Mesodermal cell (in vitro differentiated cells): ENCODE measurements around the gene RTP3. TPM values are rescaled to one million over a fixed set of nuclear protein-coding genes. Genes with fewer than 3 reads are reported as not detected.

Source experiments
- H3K27ac ChIP-seq: 2 replicates; pipeline ENCODE4 v1.7.0; 2013; ENCODE audit warnings: mild to moderate bottlenecking, low read depth, low read length, moderate library complexity; ENCODE audit not compliant: severe bottlenecking
- H3K36me3 ChIP-seq: 2 replicates; pipeline ENCODE4 v1.7.1; 2013; ENCODE audit warnings: mild to moderate bottlenecking, low read length, moderate library complexity; ENCODE audit not compliant: control insufficient read depth, insufficient read depth
- H3K4me1 ChIP-seq: one replicate; pipeline ENCODE4 v1.7.1; 2013; ENCODE audit warnings: mild to moderate bottlenecking, low read length; ENCODE audit not compliant: insufficient read depth, control insufficient read depth, poor library complexity, severe bottlenecking
- H3K4me3 ChIP-seq: 2 replicates; pipeline ENCODE4 v1.7.0; 2013; ENCODE audit warnings: low read length, control low read depth, mild to moderate bottlenecking; ENCODE audit not compliant: insufficient read depth, poor library complexity, severe bottlenecking; ENCODE audit errors: extremely low read depth
- H3K9me3 ChIP-seq: 2 replicates; pipeline ENCODE4 v1.7.1; 2013; ENCODE audit warnings: mild to moderate bottlenecking, low read length, moderate library complexity; ENCODE audit not compliant: control insufficient read depth
- WGBS, 2 experiments: methylation state at CpG; one replicate each; pipeline ENCODE4 v1.1.5; 2013; ENCODE audit warnings: missing lambda C conversion rate in 2 of 2; ENCODE audit not compliant: insufficient coverage in 2 of 2; 5-methylcytosine and 5-hydroxymethylcytosine counted together
- polyA plus RNA-seq, 2 experiments: library from polyadenylated mRNA; stranded (reverse); fragments of 50-300 nt; gene quantifications; one replicate each; pipeline ENCODE4 v1.2.3, GENCODE V29; 2013

RTP3 gene
- polyA plus RNA-seq (2013, experiment 1 of 2), result not detected
- not detected for polyA plus RNA-seq (2013, experiment 2 of 2)

DNA sequence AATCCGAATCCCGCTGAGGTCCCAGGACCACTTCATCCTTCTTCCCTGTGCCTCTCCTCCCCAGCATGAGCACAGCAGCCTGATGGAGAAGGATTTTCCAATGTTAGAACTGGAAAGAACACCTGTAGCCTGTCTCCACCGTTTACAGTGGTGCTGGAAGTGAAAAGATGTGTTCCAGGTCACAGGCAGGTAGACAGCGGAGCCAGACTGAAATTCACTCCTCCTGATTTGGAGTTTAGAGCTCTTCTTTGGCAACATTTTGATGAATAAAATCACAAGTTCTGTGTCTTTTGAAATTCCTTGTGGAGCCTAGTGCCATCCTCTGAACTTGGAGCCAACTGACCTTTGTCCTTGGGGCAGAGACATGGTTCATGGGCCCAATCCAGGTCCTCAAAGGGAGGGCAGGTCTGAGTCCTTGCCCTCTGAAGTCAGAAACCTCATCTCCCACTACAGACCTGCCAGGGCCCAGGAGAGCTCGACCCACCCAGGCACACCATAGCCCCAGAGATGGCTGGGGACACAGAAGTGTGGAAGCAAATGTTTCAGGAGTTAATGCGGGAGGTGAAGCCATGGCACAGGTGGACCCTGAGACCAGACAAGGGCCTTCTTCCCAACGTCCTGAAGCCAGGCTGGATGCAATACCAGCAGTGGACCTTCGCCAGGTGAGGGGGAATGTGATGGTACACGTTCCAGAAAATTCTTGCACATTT lies at the start of gene RTP3:
Gene RTP3, plus strand, starts transcription at position 421 of the 710 bp plus-strand sequence. Its CDS starts 87 bp downstream, at position 508.
- Histone ChIP-seq H3K36me3 (no peaks in the 10 kb centered on the region), H3K4me1 (no peaks in the 10 kb centered on the region), H3K9me3 (no peaks in the 10 kb centered on the region), H3K4me3 (no peak within 1 kb of the TSS), H3K27ac (no peak within 1 kb of the TSS)
- WGBS, 2 experiments, result 80 to 90% methylated on average over 4 to 6 of the region's 9 CpGs

DNA sequence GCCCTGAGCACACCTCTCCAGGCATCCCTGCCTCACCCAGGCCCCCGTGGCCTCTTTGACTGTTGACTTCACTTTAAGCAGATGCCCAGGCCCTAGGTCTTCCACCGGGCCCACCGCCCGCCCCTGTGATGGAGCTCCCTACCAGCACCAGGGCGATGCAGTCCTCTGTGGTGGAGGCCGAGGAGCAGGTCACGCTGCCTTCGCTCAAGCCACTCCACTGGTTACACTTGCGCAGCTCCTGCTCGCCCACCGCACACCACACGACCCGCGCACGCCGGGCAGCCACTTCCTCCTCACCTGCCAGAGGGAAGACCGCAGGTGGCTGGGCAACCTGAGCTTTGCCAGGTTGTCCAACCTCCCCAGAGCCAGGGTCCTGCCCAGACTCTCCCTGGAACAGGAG lies 49.1 kb upstream of the RTP3 start:
- no peaks in the 10 kb centered on the region for H3K9me3 ChIP-seq
- no peaks in the 10 kb centered on the region for H3K4me1 ChIP-seq
- no peak overlapping the region for H3K4me3 ChIP-seq
- H3K36me3 ChIP-seq, result no peaks in the 10 kb centered on the region
- H3K27ac ChIP-seq, result no peak overlapping the region
- 95 to 96% methylated on average over 13 to 17 of the region's 17 CpGs for WGBS, 2 experiments

DNA sequence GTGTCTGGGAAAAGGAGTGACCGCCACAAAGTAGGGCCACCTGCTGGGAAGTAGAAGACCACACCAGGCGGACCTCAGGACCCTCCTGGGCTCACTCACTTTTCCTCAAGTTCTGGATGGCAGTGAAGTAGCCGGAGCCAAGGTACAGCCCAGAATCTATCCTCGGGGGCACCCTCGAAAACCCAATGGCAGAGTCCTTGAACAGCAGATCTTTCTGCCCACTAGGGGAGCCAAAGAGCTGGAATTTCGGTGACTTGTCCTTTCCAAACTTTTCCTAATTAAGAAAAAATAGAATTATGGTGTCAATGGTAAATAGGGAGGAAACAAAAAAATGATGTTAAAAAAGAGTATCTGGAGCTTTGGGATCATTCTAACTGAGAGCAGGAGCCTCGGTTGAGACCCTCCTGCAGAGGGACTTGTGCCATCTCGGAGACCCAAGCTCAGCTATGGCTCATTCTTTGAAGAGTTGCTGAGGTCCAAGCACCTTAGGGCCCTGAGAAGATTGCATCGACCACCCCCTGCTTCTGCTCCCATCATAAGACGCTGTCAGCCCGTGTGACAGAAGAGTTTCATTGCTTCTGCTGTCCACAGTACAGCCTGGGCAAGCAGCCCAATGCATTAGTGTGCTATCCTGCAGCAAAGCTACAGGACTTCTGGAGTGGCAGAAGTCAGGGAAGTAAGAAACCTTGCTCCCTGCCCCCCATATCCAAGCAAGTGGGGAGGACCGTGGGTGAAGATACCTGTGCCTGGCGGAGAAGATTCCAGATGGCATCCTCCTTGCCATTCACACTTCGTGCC lies 47.8 kb upstream of the RTP3 start:
- Histone ChIP-seq H3K9me3 (no peaks in the 10 kb centered on the region), H3K4me1 (no peaks in the 10 kb centered on the region), H3K27ac (no peak overlapping the region), H3K36me3 (no peaks in the 10 kb centered on the region), H3K4me3 (no peak overlapping the region)
- WGBS, 2 experiments, result 75 to 84% methylated on average over 9 to 12 of the region's 14 CpGs

DNA sequence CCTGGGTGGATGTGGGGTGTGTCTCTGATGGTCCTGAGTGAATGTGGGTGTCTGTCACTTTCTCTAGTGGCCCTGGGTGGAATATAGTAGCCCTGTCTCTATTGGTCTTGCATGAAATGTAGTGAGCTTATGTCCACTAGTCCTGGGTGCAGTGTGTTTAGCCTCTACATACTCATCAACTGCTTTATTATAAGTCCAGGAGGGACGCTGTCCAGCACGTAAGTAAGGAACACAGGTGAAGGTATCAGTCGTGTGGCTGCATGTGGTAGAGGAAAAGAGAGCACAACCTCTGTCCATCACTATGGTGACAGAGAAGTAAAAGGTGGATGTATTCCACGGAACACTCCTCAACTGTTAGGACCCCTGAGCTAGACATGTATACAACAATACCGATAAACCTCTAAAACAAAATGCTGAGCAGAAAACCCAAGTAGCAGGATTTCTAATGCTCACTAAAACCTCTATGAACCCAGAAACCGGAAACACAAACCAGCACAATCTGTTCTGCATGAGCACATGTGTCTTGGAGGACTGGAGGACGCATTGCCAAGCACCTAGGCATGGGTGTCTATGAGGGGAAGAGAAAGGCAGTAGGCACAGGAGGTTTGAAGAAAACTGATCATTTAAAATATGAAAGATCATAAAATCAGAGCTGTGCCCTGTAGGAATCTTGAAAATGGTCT lies 44.1 kb upstream of the RTP3 start:
- no peaks in the 10 kb centered on the region for H3K9me3 ChIP-seq
- no peaks in the 10 kb centered on the region for H3K36me3 ChIP-seq
- H3K4me3 ChIP-seq, result no peak overlapping the region
- no peak overlapping the region for H3K27ac ChIP-seq
- WGBS, 2 experiments, result 92 to 93% methylated on average over 2 of the region's 7 CpGs
- H3K4me1 ChIP-seq, result no peaks in the 10 kb centered on the region

DNA sequence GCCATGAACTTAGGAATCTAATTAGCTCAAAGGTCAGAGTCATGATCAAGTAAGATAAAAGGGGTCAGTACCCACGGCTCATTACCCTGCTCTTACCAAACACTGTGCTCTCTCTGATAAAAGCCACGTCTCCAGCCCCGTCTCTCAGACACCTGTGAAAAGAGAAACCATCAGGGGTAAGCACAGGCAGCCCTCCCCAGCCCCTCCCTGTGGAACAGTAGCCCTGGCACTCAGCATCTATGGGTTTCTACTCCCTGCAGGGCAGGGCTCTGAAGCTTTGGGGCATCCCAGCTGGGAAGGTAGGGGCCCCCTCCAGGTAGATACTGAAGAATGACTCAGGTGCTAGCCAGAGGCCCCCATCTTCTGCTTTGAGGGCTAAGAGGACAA lies 43.6 kb upstream of the RTP3 start:
- H3K4me3 ChIP-seq, result no peak overlapping the region
- no peak overlapping the region for H3K27ac ChIP-seq
- WGBS, 2 experiments, result 81 to 90% methylated on average over 3 of the region's 3 CpGs
- no peaks in the 10 kb centered on the region for H3K36me3 ChIP-seq
- no peaks in the 10 kb centered on the region for H3K4me1 ChIP-seq
- no peaks in the 10 kb centered on the region for H3K9me3 ChIP-seq

DNA sequence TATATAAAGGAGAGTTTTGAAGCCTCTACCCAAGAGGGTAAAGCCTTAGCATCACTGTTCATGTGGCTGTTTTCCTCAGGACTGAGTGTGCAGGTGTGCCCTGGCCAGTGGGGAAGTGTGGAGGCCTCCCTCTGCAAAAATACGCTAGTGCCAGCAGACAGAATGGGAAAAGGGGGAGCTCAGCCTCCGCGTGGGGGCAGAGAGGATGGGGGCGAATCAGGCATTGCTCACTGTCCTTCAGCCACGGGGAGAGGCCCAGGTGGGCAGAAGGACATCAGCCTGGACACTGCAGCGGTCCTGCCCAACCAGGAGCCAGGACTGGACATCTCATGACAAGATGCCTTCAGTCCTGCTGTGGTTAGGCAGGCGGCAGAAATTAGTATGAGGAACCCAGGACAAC lies 43.2 kb upstream of the RTP3 start:
- Histone ChIP-seq H3K9me3 (no peaks in the 10 kb centered on the region), H3K4me1 (no peaks in the 10 kb centered on the region), H3K4me3 (no peak overlapping the region), H3K27ac (no peak overlapping the region), H3K36me3 (no peaks in the 10 kb centered on the region)
- 90 to 93% methylated on average over 5 to 7 of the region's 7 CpGs for WGBS, 2 experiments

DNA sequence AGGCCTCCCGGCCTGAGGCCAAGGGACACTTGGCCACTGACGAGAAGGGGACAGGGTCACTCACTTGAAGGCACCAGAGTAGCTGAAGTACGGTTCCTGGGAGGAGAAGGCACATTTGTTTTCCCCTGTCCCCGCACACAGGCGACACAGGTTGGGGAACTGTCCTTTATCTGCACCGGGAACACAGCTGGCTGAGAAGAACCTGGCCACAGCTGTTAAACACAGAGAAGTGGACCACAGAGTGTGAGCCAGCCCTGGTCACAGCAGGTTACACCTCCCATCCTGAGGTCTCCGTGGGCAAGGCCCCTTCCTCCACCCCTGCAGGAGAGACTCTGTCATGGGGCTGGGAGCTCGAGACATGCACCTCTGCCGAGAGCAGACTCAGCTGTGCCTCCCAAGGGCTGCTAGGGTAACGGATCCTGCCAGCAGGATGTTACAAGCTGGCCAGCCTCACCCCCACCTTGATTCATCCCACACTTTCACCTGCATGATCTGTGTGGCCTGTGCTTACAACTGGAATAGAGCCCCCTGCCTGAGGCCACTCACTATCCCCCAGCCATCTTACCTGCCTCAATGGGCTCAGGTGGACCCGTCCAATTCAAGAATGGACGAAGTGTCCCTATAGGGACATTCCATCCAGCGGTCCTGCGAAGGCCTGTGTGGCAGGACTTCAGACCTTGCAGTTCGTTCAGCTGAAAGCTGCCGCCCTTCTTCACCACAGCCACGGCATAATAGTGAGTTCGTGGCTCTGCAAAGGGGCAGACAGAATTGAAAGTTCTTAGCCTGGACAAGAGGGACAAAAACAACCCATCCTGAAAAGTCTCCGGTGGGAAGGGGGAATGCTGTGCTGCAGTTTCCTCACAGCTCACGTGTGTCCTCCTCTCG lies 42.3 kb upstream of the RTP3 start:
- Histone ChIP-seq H3K36me3 (no peaks in the 10 kb centered on the region), H3K27ac (no peak overlapping the region), H3K4me1 (no peaks in the 10 kb centered on the region), H3K9me3 (no peaks in the 10 kb centered on the region), H3K4me3 (no peak overlapping the region)
- WGBS, 2 experiments, result 89 to 95% methylated on average over 18 to 19 of the region's 21 CpGs

DNA sequence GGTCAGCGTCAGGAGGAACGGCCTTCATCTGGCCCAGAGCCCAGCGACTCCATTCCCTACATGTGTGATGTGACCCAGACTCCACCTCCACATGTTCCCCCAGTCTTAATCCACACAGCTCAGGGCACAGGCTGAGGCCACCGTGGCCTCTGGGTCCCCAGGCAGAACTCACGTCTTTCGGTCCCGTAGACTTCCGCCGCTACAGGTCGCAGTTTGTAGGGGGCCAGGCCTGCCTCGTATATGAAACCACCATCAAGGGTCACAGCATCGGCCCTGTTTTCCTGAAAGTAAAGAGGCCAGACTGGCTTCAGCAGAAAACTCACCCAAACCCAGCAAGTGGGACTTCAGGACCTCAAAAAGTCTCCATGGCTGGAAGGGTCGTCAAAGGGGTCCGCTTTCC lies 41.7 kb upstream of the RTP3 start:
- Histone ChIP-seq H3K4me1 (no peaks in the 10 kb centered on the region), H3K36me3 (no peaks in the 10 kb centered on the region), H3K27ac (no peak overlapping the region), H3K9me3 (no peaks in the 10 kb centered on the region), H3K4me3 (no peak overlapping the region)
- WGBS, 2 experiments, result 92 to 94% methylated on average over 13 to 14 of the region's 14 CpGs

DNA sequence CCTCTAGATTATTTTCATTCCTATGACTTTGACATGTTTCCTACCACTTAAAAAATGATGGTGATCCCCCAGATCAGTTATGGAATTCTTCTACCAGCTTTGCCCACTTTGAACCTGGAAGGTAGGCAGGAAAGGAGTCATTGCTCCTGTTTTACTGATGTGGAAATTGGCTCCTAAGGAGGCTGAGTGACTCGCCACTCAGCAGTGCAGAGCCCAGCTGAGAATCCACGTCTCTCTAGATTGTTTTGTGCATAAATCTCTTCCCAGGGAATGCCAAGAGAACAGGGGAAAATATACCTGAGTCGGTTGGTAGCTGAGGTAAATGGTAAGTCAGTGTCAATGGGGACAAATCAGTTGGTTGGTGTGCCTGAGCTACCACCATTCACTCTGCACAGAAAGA lies 37.7 kb upstream of the RTP3 start:
- 69 to 86% methylated on average over 2 of the region's 3 CpGs for WGBS, 2 experiments
- Histone ChIP-seq H3K4me3 (no peak overlapping the region), H3K36me3 (no peaks in the 10 kb centered on the region), H3K9me3 (no peaks in the 10 kb centered on the region), H3K27ac (no peak overlapping the region), H3K4me1 (no peaks in the 10 kb centered on the region)

DNA sequence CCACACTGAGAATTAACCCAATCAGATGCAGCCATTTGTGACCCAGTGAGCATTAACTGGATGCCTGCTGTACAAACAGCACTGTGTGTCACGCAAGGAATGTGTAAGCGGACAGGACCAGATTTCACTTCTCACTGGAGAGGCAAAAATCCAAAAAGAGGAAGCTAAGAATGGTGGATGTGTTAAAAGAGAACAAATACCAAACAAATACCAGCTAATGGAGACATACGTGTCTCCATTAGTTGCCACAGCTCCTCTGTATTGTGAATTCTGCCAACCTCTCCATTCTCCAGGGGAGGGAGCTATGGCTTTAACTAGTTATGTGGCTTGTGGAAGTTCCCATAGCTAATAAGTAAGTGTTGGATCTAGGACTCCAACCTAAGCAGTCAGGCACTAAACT lies 35.7 kb upstream of the RTP3 start:
- 93 to 100% methylated on average over 2 to 3 of the region's 3 CpGs for WGBS, 2 experiments
- H3K36me3 ChIP-seq, result no peaks in the 10 kb centered on the region
- no peaks in the 10 kb centered on the region for H3K4me1 ChIP-seq
- H3K27ac ChIP-seq, result no peak overlapping the region
- no peaks in the 10 kb centered on the region for H3K9me3 ChIP-seq
- no peak overlapping the region for H3K4me3 ChIP-seq
